NT2/D1 (cell line): Measurements from ENCODE around the gene CACNA1C.

Experiments
- DNase-seq: peaks from one replicate; pipeline ENCODE4 v3.0.0-alpha.2; 2011; ENCODE audit warnings: low read depth, low spot score
- H3K27me3 ChIP-seq: 2 replicates; pipeline ENCODE4 v1.6.0; 2011; ENCODE audit warnings: mild to moderate bottlenecking; ENCODE audit not compliant: insufficient read length, insufficient read depth
- H3K36me3 ChIP-seq: 2 replicates; pipeline ENCODE4 v1.6.1; 2011; ENCODE audit warnings: mild to moderate bottlenecking, low read length, mixed read lengths; ENCODE audit not compliant: insufficient read depth, insufficient read length
- H3K4me1 ChIP-seq: 2 replicates; pipeline ENCODE4 v1.5.1; 2011; ENCODE audit not compliant: insufficient read depth, insufficient read length
- H3K4me3 ChIP-seq: 2 replicates; pipeline ENCODE4 v1.5.1; 2011; ENCODE audit warnings: low read depth; ENCODE audit not compliant: insufficient read length
- H3K9ac ChIP-seq: 2 replicates; pipeline ENCODE4 v1.6.0; 2011; ENCODE audit warnings: low read depth; ENCODE audit not compliant: insufficient read length
- H3K9me3 ChIP-seq: 2 replicates; pipeline ENCODE4 v1.5.1; 2011; ENCODE audit warnings: mild to moderate bottlenecking, low read length; ENCODE audit not compliant: insufficient read depth
- SUZ12 ChIP-seq: IDR thresholded peaks from 2 replicates; pipeline ENCODE4 v1.6.1; 2011; ENCODE audit not compliant: insufficient read length, insufficient read depth; ENCODE audit errors: extremely low read depth
- YY1 ChIP-seq: IDR thresholded peaks from 2 replicates; pipeline ENCODE4 v1.6.1; 2011; ENCODE audit not compliant: insufficient read length, insufficient read depth
- ZNF274 ChIP-seq: IDR thresholded peaks from 2 replicates; pipeline ENCODE4 v1.6.1; 2011; ENCODE audit warnings: mild to moderate bottlenecking, low read depth, low read length

Gene CACNA1C

DNA sequence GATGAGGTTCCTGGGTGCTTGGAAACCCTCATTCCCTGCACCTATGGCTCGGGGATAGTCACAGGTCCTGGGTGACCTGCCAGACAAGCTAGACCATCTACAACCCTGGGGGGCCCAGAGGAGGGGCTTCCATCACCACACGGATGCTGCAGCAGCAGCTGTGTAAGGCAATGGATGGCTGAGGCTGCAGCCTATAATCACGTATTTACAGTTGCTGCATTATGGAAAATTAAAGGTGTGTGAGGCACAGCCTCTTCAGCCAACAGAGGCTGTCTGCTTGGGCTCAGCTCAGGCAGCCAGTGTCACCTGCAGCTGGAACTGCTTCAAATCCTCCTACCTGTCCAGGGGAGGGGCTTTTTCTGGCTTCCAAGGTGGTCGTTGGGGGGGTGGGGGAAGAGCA lies 268.1 kb downstream of the CACNA1C start:
- H3K4me1 ChIP-seq, result peaks cover 14% of the 10 kb centered on the region
- H3K27me3 ChIP-seq, result no peaks in the 10 kb centered on the region
- H3K9me3 ChIP-seq, result no peaks in the 10 kb centered on the region
- no peak overlapping the region for H3K4me3 ChIP-seq
- no peak overlapping the region for H3K9ac ChIP-seq
- TF ChIP-seq YY1 (no peak), ZNF274 (no peak), SUZ12 (no peak)
- no peaks in the 10 kb centered on the region for H3K36me3 ChIP-seq
- no peak for DNase-seq

DNA sequence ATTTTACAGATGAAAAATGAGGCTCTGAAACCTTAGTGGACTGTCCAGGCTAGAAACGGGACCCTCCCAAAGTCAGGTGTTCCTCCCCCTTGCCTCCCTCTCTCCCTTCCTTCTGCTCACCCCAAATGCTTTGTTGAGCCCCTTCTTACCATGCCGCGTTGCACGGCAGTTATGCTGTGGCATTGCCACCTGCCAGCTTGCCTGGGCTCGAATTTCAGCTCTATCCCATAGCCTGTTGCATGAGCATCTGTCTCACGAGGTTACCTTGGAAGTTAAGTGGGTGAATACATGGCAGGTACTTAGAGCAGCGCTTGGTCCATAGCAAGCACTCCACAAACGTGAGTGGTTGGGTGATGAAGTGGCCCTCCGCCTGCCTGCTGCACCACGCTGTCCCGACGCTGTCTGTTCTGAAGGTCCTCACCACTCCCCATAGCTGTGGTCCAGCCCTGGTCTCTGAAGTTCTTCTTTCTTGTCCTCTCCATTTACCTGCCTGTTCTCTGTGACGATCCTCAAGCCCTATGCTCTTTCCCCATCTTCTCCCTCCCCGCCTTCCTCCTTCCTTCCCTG lies 269.9 kb downstream of the CACNA1C start:
- Histone ChIP-seq H3K4me1 (peaks cover 14% of the 10 kb centered on the region), H3K27me3 (no peaks in the 10 kb centered on the region), H3K4me3 (no peak overlapping the region), H3K9ac (no peak overlapping the region), H3K9me3 (no peaks in the 10 kb centered on the region), H3K36me3 (no peaks in the 10 kb centered on the region)
- DNase-seq, result no peak
- TF ChIP-seq SUZ12, result no peak
- TF ChIP-seq YY1, result no peak
- TF ChIP-seq ZNF274, result no peak

DNA sequence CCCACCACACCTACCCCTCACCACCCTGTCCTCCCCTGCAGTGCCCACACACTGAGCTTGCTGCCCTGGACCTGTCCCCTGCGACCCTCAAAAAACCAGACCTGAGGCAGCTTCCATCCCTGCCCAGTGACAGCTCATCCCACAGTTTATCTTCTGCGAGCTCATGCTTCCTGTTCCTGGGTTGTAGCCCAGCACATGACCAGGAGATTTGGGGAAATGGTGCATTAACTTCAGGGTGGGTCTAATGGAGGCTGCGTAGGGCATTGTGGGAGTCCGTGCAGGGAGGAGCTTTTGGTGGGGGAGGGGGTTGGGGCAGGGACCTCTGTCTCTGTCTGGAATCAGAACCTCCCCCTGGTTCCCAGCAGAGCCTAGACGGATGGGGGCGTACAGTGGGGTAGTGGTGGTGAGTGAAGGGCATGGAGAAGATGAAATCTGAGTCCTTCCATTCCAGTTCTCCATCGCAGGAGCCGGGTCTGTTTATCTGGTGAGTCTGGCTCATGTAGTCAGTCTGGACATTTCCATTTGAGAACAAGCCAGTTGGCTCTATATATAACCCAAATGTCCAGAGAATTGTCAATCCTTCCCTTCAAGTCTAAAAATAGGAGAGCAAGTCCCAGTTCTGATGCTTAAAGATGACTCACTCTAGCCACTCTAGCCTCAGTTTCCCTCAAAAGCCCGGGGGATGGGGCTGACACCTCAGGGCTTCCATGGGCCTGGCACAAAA lies 270.9 kb downstream of the CACNA1C start:
- H3K4me1 ChIP-seq, result peaks cover 14% of the 10 kb centered on the region

DNA sequence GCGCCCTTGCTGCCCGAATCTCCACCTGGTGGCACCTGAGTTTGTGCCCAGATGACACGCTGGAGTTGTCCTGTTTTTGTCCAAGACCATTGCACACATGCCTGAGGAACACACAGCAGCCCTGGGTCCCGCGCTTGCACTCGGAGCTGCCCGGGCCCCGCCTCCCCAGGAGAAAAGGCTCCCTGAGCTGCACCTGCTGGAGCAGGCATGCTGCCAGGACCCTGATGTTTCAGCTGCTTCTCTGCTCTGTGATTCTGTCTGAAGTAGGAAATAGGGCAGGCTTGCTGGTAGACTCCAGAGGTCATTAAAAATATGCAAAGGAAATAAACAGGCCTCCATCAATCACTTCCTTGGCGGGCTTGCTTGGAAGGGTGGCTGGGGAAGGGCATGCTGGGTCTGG lies 271.6 kb downstream of the CACNA1C start:
- Histone ChIP-seq H3K36me3 (no peaks in the 10 kb centered on the region), H3K4me3 (no peak overlapping the region), H3K27me3 (no peaks in the 10 kb centered on the region), H3K9me3 (no peaks in the 10 kb centered on the region), H3K9ac (no peak overlapping the region), H3K4me1 (peaks cover 10% of the 10 kb centered on the region)
- TF ChIP-seq SUZ12 (no peak), ZNF274 (no peak), YY1 (no peak)
- DNase-seq, result no peak

More for the DNA sequence above, 270.9 kb downstream of the CACNA1C start:
- no peak overlapping the region for H3K9ac ChIP-seq
- H3K36me3 ChIP-seq, result no peaks in the 10 kb centered on the region
- no peak overlapping the region for H3K4me3 ChIP-seq
- H3K27me3 ChIP-seq, result no peaks in the 10 kb centered on the region
- DNase-seq, result no peak
- H3K9me3 ChIP-seq, result no peaks in the 10 kb centered on the region
- no peak for TF ChIP-seq YY1
- no peak for TF ChIP-seq ZNF274
- TF ChIP-seq SUZ12, result no peak

DNA sequence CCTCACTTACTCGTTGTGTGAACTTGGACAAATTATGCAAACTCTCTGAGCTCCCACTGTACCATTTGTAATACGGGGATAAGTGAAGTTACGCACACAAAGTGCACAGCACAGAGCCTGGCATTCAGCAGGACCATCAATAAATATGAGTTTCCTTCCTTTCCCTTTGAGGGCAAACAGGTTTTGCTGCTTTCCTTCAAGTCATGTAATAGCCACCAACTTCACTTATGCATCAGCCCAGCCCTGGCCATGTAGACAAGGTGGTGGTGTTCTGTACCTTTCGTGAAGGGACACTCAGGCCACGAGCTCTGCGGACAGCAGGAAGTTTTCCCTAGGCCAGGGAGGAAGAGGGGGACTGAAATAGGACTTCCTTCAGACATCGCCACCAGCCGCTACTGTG lies 272.7 kb downstream of the CACNA1C start:
- Histone ChIP-seq H3K36me3 (no peaks in the 10 kb centered on the region), H3K9me3 (no peaks in the 10 kb centered on the region), H3K9ac (no peak overlapping the region), H3K4me3 (no peak overlapping the region), H3K4me1 (peaks cover 6% of the 10 kb centered on the region), H3K27me3 (no peaks in the 10 kb centered on the region)
- no peak for TF ChIP-seq SUZ12
- no peak for DNase-seq

DNA sequence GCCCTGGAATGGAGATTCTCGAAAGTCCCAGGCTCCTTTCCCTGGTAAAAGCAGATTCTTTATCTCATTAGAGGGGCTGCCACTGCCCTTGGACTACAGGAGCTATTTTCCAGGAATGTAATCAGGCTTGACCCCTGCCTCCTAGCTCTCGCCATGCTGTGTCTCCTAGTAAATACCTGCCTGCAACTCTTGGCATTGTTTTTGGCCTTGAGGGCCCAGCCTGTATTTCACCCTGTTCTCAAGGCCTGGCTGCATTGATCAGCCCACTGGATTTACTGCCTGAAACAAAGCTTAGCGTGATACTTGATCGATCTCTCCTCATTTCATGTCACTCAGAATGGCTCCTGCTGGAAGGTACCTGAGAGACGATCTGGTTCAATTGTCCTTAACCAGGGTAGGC lies 273.7 kb downstream of the CACNA1C start:
- Histone ChIP-seq H3K9me3 (no peaks in the 10 kb centered on the region), H3K36me3 (no peaks in the 10 kb centered on the region), H3K9ac (no peak overlapping the region), H3K27me3 (no peaks in the 10 kb centered on the region), H3K4me1 (peaks cover 3% of the 10 kb centered on the region), H3K4me3 (no peak overlapping the region)
- no peak for DNase-seq
- no peak for TF ChIP-seq SUZ12

DNA sequence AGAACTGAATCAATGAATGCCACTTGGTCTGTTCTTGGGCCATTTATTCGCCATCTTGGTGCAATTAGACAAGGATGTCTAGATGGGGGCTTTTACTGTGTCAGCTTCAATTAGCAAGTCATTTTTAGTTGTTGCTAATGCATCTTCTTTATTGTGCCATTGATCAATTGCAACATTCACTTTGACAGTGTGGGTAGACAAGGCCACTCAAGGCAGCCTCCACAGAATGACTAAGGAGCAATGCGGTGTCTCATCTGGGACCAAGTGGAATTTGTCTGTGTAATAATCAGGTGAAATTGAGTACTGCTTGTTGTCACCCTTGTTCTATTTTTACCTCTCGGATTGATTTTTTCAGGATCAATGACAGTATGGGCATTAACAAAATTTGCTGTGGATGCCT lies 275.9 kb downstream of the CACNA1C start:
- Histone ChIP-seq H3K27me3 (no peaks in the 10 kb centered on the region), H3K9me3 (no peaks in the 10 kb centered on the region), H3K36me3 (no peaks in the 10 kb centered on the region)

More for the DNA sequence above, 275.9 kb downstream of the CACNA1C start:
- no peak overlapping the region for H3K4me3 ChIP-seq
- TF ChIP-seq ZNF274 (no peak), SUZ12 (no peak), YY1 (no peak)
- no peak for DNase-seq
- no peak overlapping the region for H3K9ac ChIP-seq
- H3K4me1 ChIP-seq, result no peaks in the 10 kb centered on the region
